ENCODE data around the gene SLC35E3.

SLC35E3 gene

DNA sequence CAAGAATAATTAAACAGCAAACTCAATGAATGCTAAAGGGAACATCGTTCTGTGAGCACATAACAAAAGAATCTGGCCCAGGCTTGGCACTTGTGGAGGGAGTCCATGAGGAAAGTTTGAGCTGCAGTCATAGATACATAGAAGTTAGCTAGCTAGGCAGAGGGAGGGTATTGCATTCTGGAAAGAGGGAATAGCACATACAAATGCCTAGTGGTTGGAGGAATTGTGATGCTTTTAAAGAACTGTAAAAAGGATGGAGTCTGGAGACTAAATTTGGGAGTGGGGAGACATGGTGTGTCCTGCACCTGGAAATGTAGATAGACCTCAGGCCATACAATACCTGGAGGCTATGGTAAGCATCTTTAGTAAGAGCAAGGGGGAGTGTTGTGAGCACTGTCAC lies 24.0 kb downstream of the SLC35E3 start:
- H3K9me3 ChIP-seq (ENCODE audit: insufficient read depth, low read length) = no peaks in the 10 kb centered on the region
- TF ChIP-seq ZNF274 (IDR thresholded peaks at IDR 0.05; ENCODE audit: low read depth, low read length) = no peak
- no peak for TF ChIP-seq SUZ12 (IDR thresholded peaks at IDR 0.05; ENCODE audit: extremely low read depth, insufficient read depth, insufficient read length)

DNA sequence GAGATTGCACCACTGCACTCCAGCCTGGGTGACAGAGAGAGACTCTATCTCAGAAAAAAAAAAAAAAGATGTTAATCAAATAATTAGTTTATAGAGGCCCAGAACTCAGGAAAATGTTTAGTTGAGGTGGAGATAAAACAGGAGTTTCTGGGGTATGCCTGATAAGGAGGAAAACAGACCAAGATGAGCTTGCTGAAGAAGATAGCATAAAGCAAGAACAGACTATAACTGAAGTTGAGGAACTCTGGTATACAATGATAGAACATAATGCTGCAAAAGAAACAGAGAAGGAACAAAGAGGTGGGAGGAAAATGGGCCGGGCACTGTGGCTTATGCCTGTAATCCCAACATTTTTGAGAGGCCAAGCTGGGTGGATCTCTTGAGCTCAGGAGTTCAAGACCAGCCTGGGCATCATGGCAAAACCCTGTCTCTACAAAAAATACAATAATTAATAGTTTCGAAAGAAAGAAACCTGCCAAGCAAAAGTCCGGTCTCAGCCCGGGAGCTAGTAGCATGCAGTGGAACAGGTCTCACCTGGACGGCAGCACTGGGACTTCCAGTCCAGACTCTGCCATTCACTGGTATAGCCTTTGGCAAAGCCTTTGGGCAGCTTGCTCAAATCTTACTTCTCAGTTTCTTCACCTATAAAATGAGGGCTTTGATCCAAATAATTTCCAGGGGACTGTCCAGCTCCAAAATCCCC lies 25.4 kb downstream of the SLC35E3 start:
- TF ChIP-seq ZNF274 (IDR thresholded peaks at IDR 0.05; ENCODE audit: low read depth, low read length) (no peak), SUZ12 (IDR thresholded peaks at IDR 0.05; ENCODE audit: extremely low read depth, insufficient read depth, insufficient read length) (no peak), YY1 (IDR thresholded peaks at IDR 0.05; ENCODE audit: insufficient read depth, insufficient read length) (no peak)
- DNase-seq (ENCODE audit: low read depth, low spot score) = no peak
- peaks cover 6% of the 10 kb centered on the region for H3K36me3 ChIP-seq (ENCODE audit: insufficient read depth, insufficient read length, low read length)
- H3K27me3 ChIP-seq (ENCODE audit: insufficient read depth, insufficient read length) = no peaks in the 10 kb centered on the region
- H3K4me3 ChIP-seq (ENCODE audit: insufficient read length, low read depth) = no peak overlapping the region
- no peak overlapping the region for H3K9ac ChIP-seq (ENCODE audit: insufficient read length, low read depth)
- H3K4me1 ChIP-seq (ENCODE audit: insufficient read depth, insufficient read length) = no peaks in the 10 kb centered on the region
- no peaks in the 10 kb centered on the region for H3K9me3 ChIP-seq (ENCODE audit: insufficient read depth, low read length)

More for the DNA sequence above, 24.0 kb downstream of the SLC35E3 start:
- H3K27me3 ChIP-seq (ENCODE audit: insufficient read depth, insufficient read length) = no peaks in the 10 kb centered on the region
- no peaks in the 10 kb centered on the region for H3K4me1 ChIP-seq (ENCODE audit: insufficient read depth, insufficient read length)
- peaks cover 11% of the 10 kb centered on the region for H3K36me3 ChIP-seq (ENCODE audit: insufficient read depth, insufficient read length, low read length)
- H3K9ac ChIP-seq (ENCODE audit: insufficient read length, low read depth) = no peak overlapping the region
- H3K4me3 ChIP-seq (ENCODE audit: insufficient read length, low read depth) = no peak overlapping the region
- no peak for DNase-seq (ENCODE audit: low read depth, low spot score)

DNA sequence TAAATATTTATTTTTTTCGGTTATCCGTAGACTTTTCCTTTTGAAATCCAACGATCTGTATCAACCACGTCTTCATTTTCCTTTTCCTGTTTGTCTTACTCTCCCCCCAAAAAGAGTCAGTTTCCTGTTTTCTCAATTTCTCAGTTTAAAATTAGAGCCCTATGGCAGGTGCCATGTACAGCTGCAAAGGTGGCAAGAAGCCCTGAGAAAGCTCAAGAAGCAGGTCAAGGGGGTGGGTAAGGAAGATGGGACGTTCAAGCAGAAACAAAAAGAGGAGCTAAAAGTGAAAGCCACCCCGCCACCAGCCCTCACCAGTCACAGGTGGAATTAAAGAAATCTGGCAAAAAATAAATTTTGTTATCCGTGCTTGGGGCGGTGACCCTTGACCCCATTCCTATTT lies 26.7 kb downstream of the SLC35E3 start:
- no peak for TF ChIP-seq YY1 (IDR thresholded peaks at IDR 0.05; ENCODE audit: insufficient read depth, insufficient read length)
- TF ChIP-seq SUZ12 (IDR thresholded peaks at IDR 0.05; ENCODE audit: extremely low read depth, insufficient read depth, insufficient read length) = no peak
- no peak for TF ChIP-seq ZNF274 (IDR thresholded peaks at IDR 0.05; ENCODE audit: low read depth, low read length)
- no peak overlapping the region for H3K4me3 ChIP-seq (ENCODE audit: insufficient read length, low read depth)
- no peak overlapping the region for H3K9ac ChIP-seq (ENCODE audit: insufficient read length, low read depth)

DNA sequence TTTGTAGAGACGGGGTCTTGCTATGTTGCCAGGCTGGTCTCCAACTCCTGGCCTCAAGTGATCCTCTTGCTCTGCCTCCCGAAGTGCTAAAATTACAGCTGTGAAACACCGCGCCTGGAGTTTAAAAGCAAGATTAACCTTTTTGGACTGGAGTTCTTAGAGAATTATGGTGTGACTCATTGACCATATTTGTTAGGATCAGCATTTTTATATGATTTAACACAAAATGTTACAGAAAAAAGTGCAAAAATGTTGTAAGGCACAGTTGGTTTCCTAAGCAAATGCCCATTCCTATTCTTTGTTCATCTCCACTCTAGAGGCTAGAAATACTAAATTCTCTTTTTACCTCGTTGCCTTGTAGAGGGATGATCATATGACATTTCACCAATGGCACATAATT lies 27.6 kb downstream of the SLC35E3 start:
- H3K27me3 ChIP-seq (ENCODE audit: insufficient read depth, insufficient read length) = no peaks in the 10 kb centered on the region
- H3K4me1 ChIP-seq (ENCODE audit: insufficient read depth, insufficient read length) = no peaks in the 10 kb centered on the region
- no peak for DNase-seq (ENCODE audit: low read depth, low spot score)
- H3K9me3 ChIP-seq (ENCODE audit: insufficient read depth, low read length) = no peaks in the 10 kb centered on the region
- no peak overlapping the region for H3K4me3 ChIP-seq (ENCODE audit: insufficient read length, low read depth)
- no peaks in the 10 kb centered on the region for H3K36me3 ChIP-seq (ENCODE audit: insufficient read depth, insufficient read length, low read length)
- TF ChIP-seq SUZ12 (IDR thresholded peaks at IDR 0.05; ENCODE audit: extremely low read depth, insufficient read depth, insufficient read length) = no peak
- no peak for TF ChIP-seq ZNF274 (IDR thresholded peaks at IDR 0.05; ENCODE audit: low read depth, low read length)
- no peak for TF ChIP-seq YY1 (IDR thresholded peaks at IDR 0.05; ENCODE audit: insufficient read depth, insufficient read length)
- H3K9ac ChIP-seq (ENCODE audit: insufficient read length, low read depth) = no peak overlapping the region

More for the DNA sequence above, 26.7 kb downstream of the SLC35E3 start:
- no peaks in the 10 kb centered on the region for H3K27me3 ChIP-seq (ENCODE audit: insufficient read depth, insufficient read length)
- H3K9me3 ChIP-seq (ENCODE audit: insufficient read depth, low read length) = no peaks in the 10 kb centered on the region
- no peak for DNase-seq (ENCODE audit: low read depth, low spot score)
- H3K36me3 ChIP-seq (ENCODE audit: insufficient read depth, insufficient read length, low read length) = no peaks in the 10 kb centered on the region
- no peaks in the 10 kb centered on the region for H3K4me1 ChIP-seq (ENCODE audit: insufficient read depth, insufficient read length)

DNA sequence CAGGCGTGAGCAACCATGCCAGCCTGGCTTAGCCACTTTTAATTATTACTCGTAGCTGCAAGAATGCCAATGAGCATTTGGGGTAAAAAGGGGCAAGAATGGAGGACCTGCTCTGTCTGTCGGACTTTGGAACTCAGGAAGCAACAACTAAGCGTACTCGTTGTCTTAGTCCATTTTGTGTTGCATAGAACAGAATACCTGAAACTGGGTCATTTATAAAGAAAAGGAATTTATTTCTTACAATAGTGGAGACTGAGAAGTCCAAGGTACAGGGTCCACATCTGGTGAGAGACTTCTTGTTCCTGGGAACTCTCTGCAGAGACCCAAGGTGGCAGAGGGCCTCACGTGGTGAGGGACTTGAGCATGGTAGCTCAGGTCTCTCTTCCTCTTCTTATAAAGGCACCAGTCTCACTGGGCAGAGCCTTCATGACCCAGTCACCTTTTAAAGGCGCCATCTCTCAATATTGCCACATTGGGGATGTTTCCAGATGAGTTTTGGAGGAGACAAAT lies 29.2 kb downstream of the SLC35E3 start:
- Histone ChIP-seq H3K9ac (ENCODE audit: insufficient read length, low read depth) (no peak overlapping the region), H3K4me3 (ENCODE audit: insufficient read length, low read depth) (no peak overlapping the region), H3K4me1 (ENCODE audit: insufficient read depth, insufficient read length) (no peaks in the 10 kb centered on the region), H3K9me3 (ENCODE audit: insufficient read depth, low read length) (no peaks in the 10 kb centered on the region), H3K36me3 (ENCODE audit: insufficient read depth, insufficient read length, low read length) (no peaks in the 10 kb centered on the region), H3K27me3 (ENCODE audit: insufficient read depth, insufficient read length) (no peaks in the 10 kb centered on the region)
- no peak for DNase-seq (ENCODE audit: low read depth, low spot score)
- TF ChIP-seq ZNF274 (IDR thresholded peaks at IDR 0.05; ENCODE audit: low read depth, low read length) (no peak), SUZ12 (IDR thresholded peaks at IDR 0.05; ENCODE audit: extremely low read depth, insufficient read depth, insufficient read length) (no peak), YY1 (IDR thresholded peaks at IDR 0.05; ENCODE audit: insufficient read depth, insufficient read length) (no peak)

DNA sequence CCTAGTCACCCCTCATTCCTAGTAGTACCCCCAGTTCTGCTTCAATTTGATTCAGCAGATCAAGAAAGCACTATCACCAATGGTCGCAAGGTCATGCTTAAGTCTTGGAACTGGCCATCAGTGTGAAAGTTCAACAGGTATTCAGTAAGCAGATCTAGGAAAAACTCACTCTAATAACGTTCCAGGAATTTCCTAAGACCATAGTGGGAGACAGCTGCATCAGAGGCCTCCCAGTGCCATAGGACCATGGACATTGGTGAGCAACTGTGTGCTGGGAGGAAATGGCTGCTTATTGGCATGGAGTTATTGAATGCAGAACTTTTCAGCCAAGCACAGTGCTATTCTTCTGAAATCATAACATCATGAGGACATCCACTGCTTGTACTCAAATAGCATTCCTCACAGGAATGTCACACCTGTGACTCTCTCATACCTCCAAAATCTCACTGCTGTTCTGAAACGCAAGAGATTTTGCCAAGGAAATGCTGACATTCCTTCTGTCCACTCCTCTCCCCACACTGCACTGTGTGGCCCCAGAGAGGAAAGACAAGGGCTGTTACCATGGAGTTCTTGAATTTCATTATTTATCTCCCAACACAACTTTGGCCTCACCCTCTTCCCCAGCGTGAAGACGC lies 31.1 kb downstream of the SLC35E3 start:
- Histone ChIP-seq H3K36me3 (ENCODE audit: insufficient read depth, insufficient read length, low read length) (no peaks in the 10 kb centered on the region), H3K9me3 (ENCODE audit: insufficient read depth, low read length) (no peaks in the 10 kb centered on the region), H3K9ac (ENCODE audit: insufficient read length, low read depth) (no peak overlapping the region), H3K27me3 (ENCODE audit: insufficient read depth, insufficient read length) (no peaks in the 10 kb centered on the region), H3K4me3 (ENCODE audit: insufficient read length, low read depth) (no peak overlapping the region), H3K4me1 (ENCODE audit: insufficient read depth, insufficient read length) (no peaks in the 10 kb centered on the region)
- TF ChIP-seq YY1 (IDR thresholded peaks at IDR 0.05; ENCODE audit: insufficient read depth, insufficient read length) = no peak
- TF ChIP-seq ZNF274 (IDR thresholded peaks at IDR 0.05; ENCODE audit: low read depth, low read length) = no peak
- no peak for TF ChIP-seq SUZ12 (IDR thresholded peaks at IDR 0.05; ENCODE audit: extremely low read depth, insufficient read depth, insufficient read length)
- DNase-seq (ENCODE audit: low read depth, low spot score) = no peak

DNA sequence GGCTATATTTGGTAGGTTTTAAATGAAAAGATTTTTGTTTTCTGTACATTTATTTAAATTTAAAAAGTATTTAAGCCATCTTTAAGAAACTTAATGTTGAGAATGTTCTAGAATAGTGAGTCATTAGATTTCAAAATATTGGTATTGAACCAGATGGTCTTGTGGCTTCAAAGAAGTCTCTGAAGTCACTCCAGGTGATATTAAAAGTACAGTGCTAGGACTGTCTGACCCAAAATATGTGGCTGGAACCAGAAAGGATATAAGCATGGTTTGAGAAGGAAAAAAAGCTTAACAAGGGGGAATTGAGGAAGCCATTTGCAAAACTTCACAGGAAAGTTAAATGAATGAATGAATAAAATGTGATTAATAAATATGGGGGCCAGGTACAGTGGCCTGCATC lies 33.3 kb downstream of the SLC35E3 start:
- H3K9ac ChIP-seq (ENCODE audit: insufficient read length, low read depth) = no peak overlapping the region
- no peaks in the 10 kb centered on the region for H3K27me3 ChIP-seq (ENCODE audit: insufficient read depth, insufficient read length)
- no peaks in the 10 kb centered on the region for H3K9me3 ChIP-seq (ENCODE audit: insufficient read depth, low read length)
- H3K36me3 ChIP-seq (ENCODE audit: insufficient read depth, insufficient read length, low read length) = no peaks in the 10 kb centered on the region
- H3K4me1 ChIP-seq (ENCODE audit: insufficient read depth, insufficient read length) = no peaks in the 10 kb centered on the region
- DNase-seq (ENCODE audit: low read depth, low spot score) = no peak
- TF ChIP-seq YY1 (IDR thresholded peaks at IDR 0.05; ENCODE audit: insufficient read depth, insufficient read length) = no peak
- TF ChIP-seq SUZ12 (IDR thresholded peaks at IDR 0.05; ENCODE audit: extremely low read depth, insufficient read depth, insufficient read length) = no peak
- no peak for TF ChIP-seq ZNF274 (IDR thresholded peaks at IDR 0.05; ENCODE audit: low read depth, low read length)
- H3K4me3 ChIP-seq (ENCODE audit: insufficient read length, low read depth) = no peak overlapping the region
